HCT116 (cell line): ENCODE data around the gene FYCO1. TPM values are rescaled to one million over a fixed set of nuclear protein-coding genes. Genes with fewer than 3 reads are reported as not detected.

Experiments used
- ATAC-seq: fragments of 200-7000 bp; cut with Tn5 transposase; 2 replicates; pipeline ENCODE4 v1.9.1; 2020; ENCODE audit warnings: mild to moderate bottlenecking, moderate library complexity
- BruUV-seq: library from RNA; stranded (reverse); fragments of 400-500 nt; replicated peaks from 2 replicates; lab custom pipeline; 2021; lab: Mats Ljungman, UMichigan
- CTCF ChIA-PET: fragments of 300-600 bp; sonication (Branson Sonifier 250); formaldehyde crosslinking; loops from one replicate; lab custom pipeline; 2021; ENCODE audit warnings: antibody characterized with exemption; lab: Charles Lee
- POLR2A ChIA-PET: fragments of 300-600, 350-600 bp; sonication (Branson Sonifier 250); formaldehyde crosslinking; loops from one replicate; lab custom pipeline; 2021; ENCODE audit warnings: antibody characterized with exemption; lab: Charles Lee
- RAD21 ChIA-PET, 2 experiments: fragments of 300-600 bp; sonication (Branson Sonifier 250); formaldehyde crosslinking; loops; one replicate each; lab custom pipeline; 2023; ENCODE audit warnings: low total read pairs in 2 of 2; ENCODE audit not compliant: uncharacterized antibody in 2 of 2, unreplicated experiment in 2 of 2, low non-redundant PET in 1 of 2; lab: Charles Lee
- DNase-seq: peaks from one replicate; pipeline ENCODE4 v3.0.0-alpha.2; 2010; ENCODE audit warnings: low read depth, low spot score
- H2AFZ ChIP-seq: fragments of 200-600 bp; shearing (Covaris generic), sonication (generic); 2 replicates; pipeline ENCODE4 v1.6.1; 2017; ENCODE audit warnings: low read depth, mixed run types, mixed read lengths, antibody characterized with exemption, low read length; ENCODE audit not compliant: poor library complexity, severe bottlenecking
- H3K27ac ChIP-seq: 2 replicates; pipeline ENCODE4 v1.5.1; 2012; ENCODE audit warnings: low read depth, low read length
- H3K27me3 ChIP-seq: fragments of 200-600 bp; sonication (generic); 2 replicates; pipeline ENCODE4 v1.6.1; 2016; ENCODE audit warnings: mixed run types, low read length, mixed read lengths; ENCODE audit not compliant: insufficient read depth
- H3K36me3 ChIP-seq, 2 experiments: fragments of 200-500 bp in 1 of 2; fragments of 200-600 bp in 1 of 2; sonication (Bioruptor generic) in 1 of 2; sonication (generic) in 1 of 2; 2 replicates each; pipeline versions ENCODE4 v1.5.1 to v1.6.1; 2014 to 2016; ENCODE audit warnings: low read length in 2 of 2, inconsistent platforms in 1 of 2, mixed read lengths in 1 of 2, mixed run types in 1 of 2; ENCODE audit not compliant: insufficient read depth in 2 of 2, control insufficient read depth in 1 of 2
- H3K4me1 ChIP-seq, 2 experiments: fragments of 200-600 bp in 1 of 2; sonication (generic) in 1 of 2; 2 replicates each; pipeline versions ENCODE4 v1.5.1 to v1.6.1; 2012 to 2017; ENCODE audit warnings: low read length in 2 of 2, inconsistent platforms in 1 of 2, mild to moderate bottlenecking in 1 of 2, mixed read lengths in 1 of 2, mixed run types in 1 of 2, moderate library complexity in 1 of 2; ENCODE audit not compliant: insufficient read depth in 2 of 2, control insufficient read depth in 1 of 2
- H3K4me2 ChIP-seq: fragments of 200-600 bp; sonication (generic); 2 replicates; pipeline ENCODE4 v1.6.1; 2017; ENCODE audit warnings: mixed run types, low read length, mixed read lengths
- H3K4me3 ChIP-seq, 2 experiments: fragments of 200-600 bp in 1 of 2; sonication (generic) in 1 of 2; replicated peaks in 1 of 2; 2 replicates each; pipeline ENCODE4 v1.5.1; 2011 to 2016; ENCODE audit warnings: low read length in 2 of 2, control low read depth in 1 of 2, low read depth in 1 of 2, mild to moderate bottlenecking in 1 of 2, mixed read lengths in 1 of 2, mixed run types in 1 of 2
- H3K79me2 ChIP-seq: fragments of 200-600 bp; sonication (generic); 2 replicates; pipeline ENCODE4 v1.6.1; 2017; ENCODE audit warnings: mild to moderate bottlenecking, mixed run types, low read length, moderate library complexity, mixed read lengths; ENCODE audit not compliant: insufficient read depth
- H3K9ac ChIP-seq: fragments of 200-600 bp; sonication (generic); 2 replicates; pipeline ENCODE4 v1.6.1; 2016; ENCODE audit warnings: low read length, mixed read lengths
- H3K9me2 ChIP-seq: fragments of 200-600 bp; sonication (generic), shearing (Covaris generic); 2 replicates; pipeline ENCODE4 v1.6.1; 2017; ENCODE audit warnings: mixed run types, mild to moderate bottlenecking, moderate library complexity; ENCODE audit not compliant: insufficient read depth
- H3K9me3 ChIP-seq, 2 experiments: fragments of 200-500 bp in 1 of 2; fragments of 200-600 bp in 1 of 2; sonication (Bioruptor generic) in 1 of 2; sonication (generic) in 1 of 2; 2 replicates each; pipeline ENCODE4 v1.6.1; 2014 to 2017; ENCODE audit warnings: low read length in 2 of 2, mixed read lengths in 2 of 2, inconsistent platforms in 1 of 2, low read depth in 1 of 2, mild to moderate bottlenecking in 1 of 2, mixed run types in 1 of 2, moderate library complexity in 1 of 2; ENCODE audit not compliant: control insufficient read depth in 1 of 2, insufficient read depth in 1 of 2
- H4K20me1 ChIP-seq: fragments of 200-600 bp; sonication (generic), shearing (Covaris generic); 2 replicates; pipeline ENCODE4 v1.6.1; 2017; ENCODE audit warnings: mixed run types, mild to moderate bottlenecking, moderate library complexity; ENCODE audit not compliant: insufficient read depth
- ATF3 ChIP-seq: IDR thresholded peaks from 2 replicates; pipeline ENCODE4 v1.6.1; 2012
- CEBPB ChIP-seq: IDR thresholded peaks from 2 replicates; pipeline ENCODE4 v1.6.1; 2012; ENCODE audit warnings: low read depth
- CTCF ChIP-seq, 3 experiments: fragments of 200-600 bp in 1 of 3; sonication (generic) in 1 of 3; IDR thresholded peaks in 2 of 3; conservative IDR thresholded peaks in 1 of 3; 2 replicates each; pipeline ENCODE4 v1.5.1; 2012 to 2017; ENCODE audit warnings: low read depth in 2 of 3, low read length in 2 of 3, antibody characterized with exemption in 1 of 3, borderline replicate concordance in 1 of 3, control low read depth in 1 of 3, mild to moderate bottlenecking in 1 of 3, mixed read lengths in 1 of 3, mixed run types in 1 of 3, moderate library complexity in 1 of 3; ENCODE audit not compliant: insufficient read depth in 1 of 3
- EGR1 ChIP-seq: IDR thresholded peaks from 2 replicates; pipeline ENCODE4 v1.6.1; 2012; ENCODE audit warnings: low read depth
- ELF1 ChIP-seq: IDR thresholded peaks from 2 replicates; pipeline ENCODE4 v1.6.1; 2012; ENCODE audit warnings: low read depth, borderline replicate concordance
- EZH2 ChIP-seq: fragments of 200-600 bp; sonication (generic); IDR thresholded peaks from 2 replicates; pipeline ENCODE4 v1.6.1; 2017; ENCODE audit warnings: antibody characterized with exemption, mixed run types
- EZH2phosphoT487 ChIP-seq: fragments of 200-600 bp; IDR thresholded peaks from 2 replicates; pipeline ENCODE4 v1.6.1; 2018; ENCODE audit warnings: antibody characterized with exemption, borderline replicate concordance
- FOSL1 ChIP-seq: IDR thresholded peaks from 2 replicates; pipeline ENCODE4 v1.6.1; 2012; ENCODE audit warnings: low read depth
- JUND ChIP-seq: IDR thresholded peaks from 2 replicates; pipeline ENCODE4 v1.6.1; 2012
- POLR2A ChIP-seq: IDR thresholded peaks from 2 replicates; pipeline ENCODE4 v1.7.0; 2011; ENCODE audit warnings: borderline replicate concordance; ENCODE audit not compliant: insufficient read depth, insufficient read length; ENCODE audit errors: extremely low read depth
- POLR2AphosphoS5 ChIP-seq: IDR thresholded peaks from 2 replicates; pipeline ENCODE4 v1.6.1; 2011; ENCODE audit warnings: mild to moderate bottlenecking, low read depth, low read length, moderate library complexity
- RAD21 ChIP-seq: IDR thresholded peaks from 2 replicates; pipeline ENCODE4 v1.6.1; 2012; ENCODE audit warnings: low read depth, mild to moderate bottlenecking
- REST ChIP-seq: IDR thresholded peaks from 2 replicates; pipeline ENCODE4 v1.6.1; 2012; ENCODE audit warnings: low read depth
- SIN3A ChIP-seq: IDR thresholded peaks from 2 replicates; pipeline ENCODE4 v1.6.1; 2012; ENCODE audit warnings: low read depth
- SP1 ChIP-seq: IDR thresholded peaks from 2 replicates; pipeline ENCODE4 v1.6.1; 2012; ENCODE audit warnings: low read depth
- SRF ChIP-seq: IDR thresholded peaks from 2 replicates; pipeline ENCODE4 v1.6.1; 2012; ENCODE audit warnings: low read depth
- TCF7L2 ChIP-seq: IDR thresholded peaks from 2 replicates; pipeline ENCODE4 v1.7.0; 2011; ENCODE audit warnings: borderline replicate concordance, inconsistent platforms; ENCODE audit not compliant: insufficient read depth, insufficient read length; ENCODE audit errors: extremely low read depth
- YY1 ChIP-seq: IDR thresholded peaks from 2 replicates; pipeline ENCODE4 v1.6.1; 2011; ENCODE audit warnings: low read length, low read depth, moderate library complexity, mild to moderate bottlenecking; ENCODE audit not compliant: insufficient replicate concordance; ENCODE audit errors: extremely low read depth
- ZFX ChIP-seq: fragments of 450-650 bp; IDR thresholded peaks from 2 replicates; pipeline ENCODE4 v1.6.1; 2017
- ZNF274 ChIP-seq: fragments of 200-500 bp; sonication (Bioruptor generic); IDR thresholded peaks from 2 replicates; pipeline ENCODE4 v1.6.1; 2014; ENCODE audit warnings: mild to moderate bottlenecking, low read depth, low read length, inconsistent platforms
- intact Hi-C: fragments of 100-400 bp; cut with micrococcal nuclease; formaldehyde crosslinking; loops from 2 replicates; pipeline ENCODE4 v1.10.0; 2022
- total RNA-seq: library from RNA; stranded (reverse); gene quantifications from one replicate; pipeline ENCODE4 v1.2.1, GENCODE V29; 2021; ENCODE audit not compliant: unreplicated experiment

The FYCO1 gene
- total RNA-seq, 1 experiment from 2014 or later = 15.8 TPM

DNA sequence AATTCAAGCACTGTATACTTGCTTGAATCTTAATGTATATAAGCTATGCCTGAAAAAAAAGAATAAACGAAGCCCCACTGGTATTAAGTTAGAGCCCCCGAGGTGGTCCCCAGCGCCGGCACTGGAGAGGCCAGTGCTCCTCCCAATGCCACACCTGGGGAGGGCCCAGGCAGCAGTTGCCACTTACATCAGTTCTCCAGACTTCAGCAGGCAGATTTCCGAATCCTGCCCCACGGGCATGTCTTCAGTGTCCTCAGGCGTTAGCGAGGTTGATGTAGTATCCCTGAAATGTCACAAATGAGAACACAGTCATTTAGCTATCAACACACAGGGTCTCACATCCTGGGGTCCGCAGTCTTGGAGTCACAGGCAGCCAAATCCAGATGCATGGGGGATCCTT lies 59.4 kb downstream of the FYCO1 start:
- no peak overlapping the region for H3K9ac ChIP-seq
- no TSS peak for BruUV-seq
- DNase-seq (no peak), ATAC-seq (no peak)
- H3K4me1 ChIP-seq = peaks cover 0 to 6% of the 10 kb centered on the region in 2 experiments; a peak in 1 of 4 replicates
- peaks cover 8 to 14% of the 10 kb centered on the region in 2 experiments; a peak in 3 of 4 replicates for H3K36me3 ChIP-seq
- H4K20me1 ChIP-seq = no peaks in the 10 kb centered on the region
- CTCF ChIA-PET = interaction anchor here (2.2 kb wide), 1 partner anchor 143 kb away, joined by 8 read pairs; no protein-coding TSS in a partner anchor
- H3K9me2 ChIP-seq = no peaks in the 10 kb centered on the region
- H3K79me2 ChIP-seq = no peaks in the 10 kb centered on the region
- no peak overlapping the region for H3K27ac ChIP-seq
- H3K4me3 ChIP-seq = no peak overlapping the region
- intact Hi-C loops = loop anchor here (1.0 to 10.0 kb wide), 3 partner anchors 279 to 621 kb away; no protein-coding TSS in a partner anchor
- POLR2A ChIA-PET = no interaction called here
- RAD21 ChIA-PET = no interaction called here
- no peaks in the 10 kb centered on the region for H3K27me3 ChIP-seq
- TF ChIP-seq REST (no peak), CTCF (IDR thresholded peaks at IDR 0.05 in 2 of 3, conservative IDR thresholded peaks at IDR 0.05 in 1 of 3; ENCODE audit: borderline replicate concordance in 1 of 3, insufficient read depth in 1 of 3, low read depth in 2 of 3, low read length in 2 of 3) (no peak), CEBPB (no peak), FOSL1 (no peak), RAD21 (no peak), SP1 (no peak), EZH2 (no peak), ZFX (no peak), TCF7L2 (no peak), POLR2AphosphoS5 (no peak), SRF (no peak), ATF3 (no peak), EGR1 (no peak), ZNF274 (no peak), JUND (no peak), ELF1 (no peak), SIN3A (no peak), EZH2phosphoT487 (no peak), YY1 (no peak), POLR2A (no peak)
- no peak overlapping the region for H3K4me2 ChIP-seq
- H3K9me3 ChIP-seq = no peaks in the 10 kb centered on the region
- no peak overlapping the region for H2AFZ ChIP-seq
